Bronchial epithelial cell (primary cell): ENCODE data around the gene EFNA2. TPM values are rescaled to one million over a fixed set of nuclear protein-coding genes. Genes with fewer than 3 reads are reported as not detected.

Experiments used
- DNase-seq: peaks from one replicate; pipeline ENCODE4 v3.0.0-alpha.2; 2010; ENCODE audit warnings: low read depth
- FAIRE-seq: peaks from 2 replicates; lab custom pipeline; 2011; peaks lifted over from hg19 to GRCh38; lab: Jason Lieb, UNC
- H3K27me3 ChIP-seq: 2 replicates; pipeline ENCODE4 v1.5.1; 2011; ENCODE audit warnings: low read length; ENCODE audit not compliant: control insufficient read depth, insufficient read depth
- H3K36me3 ChIP-seq: 2 replicates; pipeline ENCODE4 v1.5.1; 2011; ENCODE audit warnings: low read length; ENCODE audit not compliant: control insufficient read depth, insufficient read depth
- H3K4me3 ChIP-seq: 2 replicates; pipeline ENCODE4 v1.5.1; 2011; ENCODE audit warnings: mild to moderate bottlenecking, low read depth, low read length, control low read depth
- total RNA-seq: library from RNA; depleted of rRNA; stranded (reverse); fragments of >200 nt; gene quantifications from 2 replicates; pipeline ENCODE4 v1.2.1, GENCODE V29; 2014
- TF ChIP-seq, protein P1 (sequence below): IDR thresholded peaks from 2 replicates; pipeline ENCODE4 v1.5.1; 2011; ENCODE audit warnings: mild to moderate bottlenecking, moderate library complexity, low read length, control low read depth, inconsistent platforms; ENCODE audit not compliant: insufficient read depth, severe bottlenecking

The EFNA2 gene
- total RNA-seq, 1 donor from 2014 or later, result not detected

DNA sequence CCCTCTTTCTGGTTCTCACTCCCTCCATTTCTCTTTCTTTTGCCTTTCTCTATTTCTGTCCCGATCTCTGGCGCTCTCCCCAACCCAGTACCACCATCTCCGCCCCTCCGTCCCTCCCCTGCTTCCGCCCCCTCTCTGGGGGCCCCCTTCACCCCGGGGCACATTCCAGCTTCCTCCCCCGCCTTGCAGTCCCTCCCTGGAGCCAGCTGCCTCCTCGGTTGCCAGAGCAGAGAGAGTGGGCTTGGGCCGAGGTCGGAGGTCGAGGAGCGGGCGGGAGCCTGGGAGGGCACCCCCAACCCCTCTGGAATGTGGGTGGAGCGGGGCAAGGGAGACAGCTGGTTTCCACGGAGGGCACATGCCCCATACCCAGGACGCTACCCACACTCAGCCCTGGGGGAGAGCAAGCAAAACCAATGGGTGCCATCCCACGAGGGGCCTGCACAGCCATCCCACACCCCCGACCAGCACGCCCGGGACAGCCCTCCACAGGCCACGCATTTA is 23.0 kb upstream of the EFNA2 start:
- DNase-seq (no peak), FAIRE-seq (no peak)
- peak overlapping the region; percentile 75 for H3K4me3 ChIP-seq
- no peaks in the 10 kb centered on the region for H3K36me3 ChIP-seq
- H3K27me3 ChIP-seq, result no peaks in the 10 kb centered on the region
- TF ChIP-seq, protein P1, sequence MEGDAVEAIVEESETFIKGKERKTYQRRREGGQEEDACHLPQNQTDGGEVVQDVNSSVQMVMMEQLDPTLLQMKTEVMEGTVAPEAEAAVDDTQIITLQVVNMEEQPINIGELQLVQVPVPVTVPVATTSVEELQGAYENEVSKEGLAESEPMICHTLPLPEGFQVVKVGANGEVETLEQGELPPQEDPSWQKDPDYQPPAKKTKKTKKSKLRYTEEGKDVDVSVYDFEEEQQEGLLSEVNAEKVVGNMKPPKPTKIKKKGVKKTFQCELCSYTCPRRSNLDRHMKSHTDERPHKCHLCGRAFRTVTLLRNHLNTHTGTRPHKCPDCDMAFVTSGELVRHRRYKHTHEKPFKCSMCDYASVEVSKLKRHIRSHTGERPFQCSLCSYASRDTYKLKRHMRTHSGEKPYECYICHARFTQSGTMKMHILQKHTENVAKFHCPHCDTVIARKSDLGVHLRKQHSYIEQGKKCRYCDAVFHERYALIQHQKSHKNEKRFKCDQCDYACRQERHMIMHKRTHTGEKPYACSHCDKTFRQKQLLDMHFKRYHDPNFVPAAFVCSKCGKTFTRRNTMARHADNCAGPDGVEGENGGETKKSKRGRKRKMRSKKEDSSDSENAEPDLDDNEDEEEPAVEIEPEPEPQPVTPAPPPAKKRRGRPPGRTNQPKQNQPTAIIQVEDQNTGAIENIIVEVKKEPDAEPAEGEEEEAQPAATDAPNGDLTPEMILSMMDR, result no peak

DNA sequence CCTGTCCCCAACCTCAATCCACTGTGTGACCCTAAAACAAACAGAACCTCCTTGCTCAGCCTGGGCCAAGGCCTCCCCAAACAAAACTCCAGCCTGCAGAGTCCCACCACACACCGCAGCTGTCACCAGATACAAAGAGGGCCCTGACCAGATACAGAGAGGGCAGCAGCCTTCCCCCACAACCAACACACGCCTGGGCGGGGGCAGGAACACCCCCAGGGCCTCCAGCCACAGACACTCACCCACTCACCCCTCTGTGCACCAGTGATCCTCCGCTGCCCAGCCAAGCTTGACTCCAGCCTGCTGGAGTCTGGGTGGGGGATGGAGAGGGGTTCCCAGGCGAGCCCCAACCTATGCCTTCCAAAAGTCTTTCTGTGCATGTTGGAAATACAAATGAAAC is 22.5 kb upstream of the EFNA2 start:
- Histone ChIP-seq H3K27me3 (no peaks in the 10 kb centered on the region), H3K4me3 (no peak overlapping the region), H3K36me3 (no peaks in the 10 kb centered on the region)
- FAIRE-seq (no peak), DNase-seq (no peak)
- TF ChIP-seq, protein P1, result no peak

GRCh38 chr19:1264801-1265614 is 20.7 kb upstream of the EFNA2 start:
- FAIRE-seq (no peak), DNase-seq (peak; percentile 70)
- Histone ChIP-seq H3K27me3 (no peaks in the 10 kb centered on the region), H3K36me3 (no peaks in the 10 kb centered on the region), H3K4me3 (no peak overlapping the region)
- TF ChIP-seq, protein P1, result no peak

DNA sequence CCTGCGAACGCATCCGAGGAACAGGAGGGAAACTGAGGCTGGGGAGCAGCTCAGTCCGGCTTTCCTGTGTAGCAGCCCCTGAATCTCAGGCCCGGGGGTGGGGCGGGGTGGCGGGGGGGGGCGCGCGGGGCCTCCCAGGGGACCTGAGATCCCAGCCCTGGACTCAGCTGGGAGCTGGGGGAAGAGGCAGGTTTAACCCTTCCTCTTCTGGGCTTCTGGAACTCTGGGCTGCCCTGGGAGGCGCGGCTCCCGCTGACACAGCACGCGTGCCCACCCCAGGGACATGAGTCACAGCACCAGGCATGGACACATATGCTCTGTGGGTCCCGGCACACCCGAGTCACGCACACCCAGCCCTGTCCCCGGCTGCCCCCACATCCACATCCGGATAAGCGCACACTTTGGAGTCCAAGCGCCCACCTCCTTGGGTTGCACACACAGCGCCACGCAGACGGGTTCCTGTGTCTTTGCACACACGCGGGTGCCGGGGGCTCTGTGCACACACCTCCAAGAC is 20.0 kb upstream of the EFNA2 start:
- DNase-seq (no peak), FAIRE-seq (no peak)
- peaks cover 2% of the 10 kb centered on the region for H3K36me3 ChIP-seq
- H3K27me3 ChIP-seq, result no peaks in the 10 kb centered on the region
- TF ChIP-seq, protein P1, result no peak
- H3K4me3 ChIP-seq, result peak overlapping the region; percentile 46

GRCh38 chr19:1266129-1266915 is 19.4 kb upstream of the EFNA2 start:
- FAIRE-seq, result no peak
- H3K4me3 ChIP-seq, result peak overlapping the region; percentile 46
- H3K36me3 ChIP-seq, result peaks cover 7% of the 10 kb centered on the region
- TF ChIP-seq, protein P1, result no peak
- peak; percentile 56 for DNase-seq
- no peaks in the 10 kb centered on the region for H3K27me3 ChIP-seq
